ENCODE measurements around the gene KCNAB2.

DNA sequence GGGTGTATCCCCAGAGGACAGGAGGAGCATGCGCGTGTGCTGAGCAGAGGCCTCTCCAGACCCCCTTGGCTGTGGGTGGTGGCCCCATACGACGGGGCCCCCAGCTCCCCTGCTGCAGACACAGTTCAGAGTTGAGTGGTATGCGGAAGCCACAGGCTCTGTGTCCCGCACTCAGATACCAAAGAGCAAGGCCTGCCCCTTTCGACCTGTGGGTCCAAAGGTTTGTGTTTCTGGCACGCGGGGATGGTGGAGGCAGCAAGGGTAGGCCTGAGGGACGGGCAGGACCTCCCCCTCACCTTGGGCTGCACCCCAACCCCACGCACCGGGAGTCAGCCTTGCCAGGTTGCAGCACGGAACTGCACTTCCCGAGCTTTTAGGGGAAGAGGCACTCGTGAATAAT, at the start of gene KCNAB2:
- TF ChIP-seq, protein P1, sequence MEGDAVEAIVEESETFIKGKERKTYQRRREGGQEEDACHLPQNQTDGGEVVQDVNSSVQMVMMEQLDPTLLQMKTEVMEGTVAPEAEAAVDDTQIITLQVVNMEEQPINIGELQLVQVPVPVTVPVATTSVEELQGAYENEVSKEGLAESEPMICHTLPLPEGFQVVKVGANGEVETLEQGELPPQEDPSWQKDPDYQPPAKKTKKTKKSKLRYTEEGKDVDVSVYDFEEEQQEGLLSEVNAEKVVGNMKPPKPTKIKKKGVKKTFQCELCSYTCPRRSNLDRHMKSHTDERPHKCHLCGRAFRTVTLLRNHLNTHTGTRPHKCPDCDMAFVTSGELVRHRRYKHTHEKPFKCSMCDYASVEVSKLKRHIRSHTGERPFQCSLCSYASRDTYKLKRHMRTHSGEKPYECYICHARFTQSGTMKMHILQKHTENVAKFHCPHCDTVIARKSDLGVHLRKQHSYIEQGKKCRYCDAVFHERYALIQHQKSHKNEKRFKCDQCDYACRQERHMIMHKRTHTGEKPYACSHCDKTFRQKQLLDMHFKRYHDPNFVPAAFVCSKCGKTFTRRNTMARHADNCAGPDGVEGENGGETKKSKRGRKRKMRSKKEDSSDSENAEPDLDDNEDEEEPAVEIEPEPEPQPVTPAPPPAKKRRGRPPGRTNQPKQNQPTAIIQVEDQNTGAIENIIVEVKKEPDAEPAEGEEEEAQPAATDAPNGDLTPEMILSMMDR (IDR thresholded peaks at IDR 0.05; ENCODE audit: low read length) = no peak
- no peak for TF ChIP-seq EZH2 (IDR thresholded peaks at IDR 0.05; ENCODE audit: borderline replicate concordance, low read length)
